ENCODE results near the gene TTC24.
"Not testable (repeated sequence)": the region's sequence is repeated elsewhere in the genome, so short reads cannot be mapped to it uniquely, and the experiment has no call there.

The TTC24 gene

GRCh38 chr1:156608981-156609380 is 29.5 kb downstream of the TTC24 start:
- no peak for DNase-seq (ENCODE audit: low spot score)

DNA sequence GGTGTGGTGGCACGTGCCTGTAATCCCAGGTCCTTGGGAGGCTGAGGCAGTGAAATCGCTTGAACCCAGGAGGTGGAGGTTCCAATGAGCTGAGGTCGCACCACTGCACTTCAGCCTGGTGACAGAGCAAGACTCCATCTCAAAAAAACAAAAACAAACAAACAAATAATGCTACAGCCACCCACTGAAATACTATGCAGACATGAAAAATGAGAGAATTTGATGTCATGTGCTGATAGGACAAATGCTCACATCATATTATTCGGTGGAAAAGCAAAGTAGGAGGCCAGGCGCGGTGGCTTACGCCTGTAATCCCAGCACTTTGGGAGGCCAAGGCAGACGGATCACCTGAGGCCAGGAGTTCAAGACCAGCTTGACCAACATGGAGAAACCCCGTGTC is 30.5 kb downstream of the TTC24 start:
- not testable (repeated sequence) for DNase-seq (ENCODE audit: low spot score)

DNA sequence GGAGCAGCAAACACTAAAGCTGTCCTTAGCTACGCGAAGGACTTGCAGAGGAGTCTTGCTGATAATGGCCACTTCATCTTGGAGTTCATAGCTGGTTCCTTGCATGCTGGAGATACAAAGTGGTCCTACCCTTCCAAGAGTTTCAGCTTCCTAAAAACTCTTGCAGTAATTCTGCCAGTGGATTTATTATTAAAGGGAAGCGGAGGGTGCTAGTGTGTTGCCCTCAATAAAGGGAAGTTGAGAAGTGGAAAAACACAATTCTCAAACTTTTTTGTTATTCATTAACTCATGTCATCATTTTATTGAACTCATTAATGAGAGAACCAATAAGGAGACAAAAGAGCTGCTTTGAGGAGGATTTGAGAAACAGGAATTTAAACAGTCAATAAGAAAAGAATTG is 33.1 kb downstream of the TTC24 start:
- no peak for DNase-seq (ENCODE audit: low spot score)

DNA sequence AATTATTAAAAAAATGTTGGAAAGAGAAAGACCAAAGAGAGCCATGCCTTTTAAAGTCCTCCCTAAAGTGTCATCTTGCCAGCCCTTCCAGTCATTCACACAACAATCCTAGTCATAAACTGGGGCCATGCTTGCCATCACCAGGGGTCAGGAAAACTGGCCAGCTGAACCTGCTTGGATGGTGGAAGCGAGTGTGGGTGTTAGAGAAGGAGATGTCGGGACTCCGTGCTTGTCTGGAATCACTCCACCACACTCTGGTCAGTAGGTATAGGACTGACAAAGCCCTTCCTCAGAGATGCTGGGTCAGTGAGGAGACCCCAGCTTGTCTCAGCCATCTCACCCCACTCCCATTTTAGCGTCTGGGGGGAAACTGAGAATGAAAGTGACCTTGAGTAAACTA is 36.4 kb downstream of the TTC24 start:
- DNase-seq (ENCODE audit: low spot score), result no peak

- peak; percentile 68 for DNase-seq (ENCODE audit: low spot score)
Observed at GRCh38 chr1:156616463-156616862, 36.9 kb downstream of the TTC24 start.

GRCh38 chr1:156618853-156619581 is 39.5 kb downstream of the TTC24 start, which contains the start of gene HAPLN2:
TSS of gene HAPLN2 (plus strand) at chr1:156619415. CDS start at chr1:156623491, 4,076 bp downstream.
- peak; percentile 50 for DNase-seq (ENCODE audit: low spot score)

GRCh38 chr1:156619582-156619955 is 40.0 kb downstream of the TTC24 start:
- no peak for DNase-seq (ENCODE audit: low spot score)

GRCh38 chr1:156622581-156623297 is 43.2 kb downstream of the TTC24 start:
- DNase-seq (ENCODE audit: low spot score), result no peak

GRCh38 chr1:156623946-156624813 is 44.7 kb downstream of the TTC24 start:
- DNase-seq (ENCODE audit: low spot score), result no peak

DNA sequence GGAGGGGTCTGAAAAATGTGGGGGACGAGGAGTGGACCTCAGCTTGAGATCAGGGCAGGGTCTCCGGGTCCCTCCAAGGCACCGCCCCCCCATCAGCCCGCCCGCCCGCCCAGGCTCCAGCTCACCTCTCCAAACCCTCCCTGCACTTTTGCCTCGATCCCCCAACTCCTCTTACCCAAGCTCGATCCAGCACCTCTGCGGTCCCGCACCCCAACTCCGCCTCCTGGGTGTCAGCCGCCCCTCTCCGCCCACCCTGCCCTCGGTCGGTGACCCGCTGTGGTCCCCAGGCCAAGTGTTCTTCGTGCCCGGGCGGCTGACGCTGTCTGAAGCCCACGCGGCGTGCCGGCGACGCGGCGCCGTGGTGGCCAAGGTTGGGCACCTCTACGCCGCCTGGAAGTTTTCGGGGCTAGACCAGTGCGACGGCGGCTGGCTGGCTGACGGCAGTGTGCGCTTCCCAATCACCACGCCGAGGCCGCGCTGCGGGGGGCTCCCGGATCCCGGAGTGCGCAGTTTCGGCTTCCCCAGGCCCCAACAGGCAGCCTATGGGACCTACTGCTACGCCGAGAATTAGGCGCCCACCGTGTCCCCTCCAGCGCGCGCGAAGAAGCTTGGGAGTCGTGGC is 45.4 kb downstream of the TTC24 start:
- DNase-seq (ENCODE audit: low spot score), result no peak

DNA sequence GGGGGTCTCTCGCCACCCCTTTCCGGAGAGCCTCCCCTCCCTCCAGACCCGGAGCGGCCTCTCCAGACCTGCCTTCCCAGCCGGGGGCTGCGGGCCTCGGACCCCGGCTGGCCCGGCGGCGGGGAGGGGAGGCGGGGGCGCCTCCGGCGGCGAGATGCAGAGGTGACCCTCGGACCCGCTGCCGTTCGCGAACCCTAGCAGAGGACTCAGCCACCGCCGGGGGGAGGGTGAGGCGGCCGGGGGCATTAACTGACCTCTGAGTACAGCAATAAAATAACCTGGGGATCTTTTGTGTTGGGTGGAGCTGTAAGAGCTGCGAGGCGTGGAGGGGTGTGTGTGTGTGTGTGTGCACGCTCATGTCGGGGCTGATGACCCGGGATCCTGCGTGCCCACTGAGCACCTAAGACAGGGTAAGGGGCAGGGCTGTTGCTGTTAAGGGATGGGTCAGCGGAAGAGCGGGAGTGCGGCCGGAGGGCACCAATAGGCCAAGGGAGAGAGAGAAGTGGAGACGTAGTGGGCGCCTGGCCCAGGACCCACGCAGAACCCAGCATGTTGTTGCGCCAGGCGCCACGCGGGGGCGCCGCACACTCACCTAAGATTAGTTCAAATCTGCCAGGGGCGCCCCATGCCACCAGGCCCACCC is 46.0 kb downstream of the TTC24 start:
- no peak for DNase-seq (ENCODE audit: low spot score)

- DNase-seq (ENCODE audit: low spot score), result no peak
Observed at GRCh38 chr1:156626079-156626438, 46.5 kb downstream of the TTC24 start.

GRCh38 chr1:156627313-156627880 is 47.9 kb downstream of the TTC24 start:
- DNase-seq (ENCODE audit: low spot score), result no peak

GRCh38 chr1:156629823-156630449 is 50.4 kb downstream of the TTC24 start:
- DNase-seq (ENCODE audit: low spot score), result no peak

DNA sequence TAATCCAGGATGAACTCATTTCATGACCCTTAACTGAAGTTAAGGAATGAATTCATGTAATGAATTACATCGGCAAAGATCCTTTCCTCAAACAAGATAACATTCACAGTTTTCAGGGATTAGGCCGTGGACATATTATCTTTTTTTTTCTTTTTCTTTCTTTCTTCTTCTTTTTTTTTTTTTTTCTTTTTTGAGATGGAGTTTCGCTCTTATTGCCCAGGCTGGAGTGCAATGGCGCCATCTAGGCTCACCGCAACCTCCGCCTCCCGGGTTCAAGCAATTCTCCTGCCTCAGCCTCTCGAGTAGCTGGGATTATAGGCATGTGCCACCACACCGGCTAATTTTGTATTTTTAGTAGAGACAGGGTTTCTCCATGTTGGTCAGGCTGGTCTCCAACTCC is 51.6 kb downstream of the TTC24 start:
- DNase-seq (ENCODE audit: low spot score), result not testable (repeated sequence)

DNA sequence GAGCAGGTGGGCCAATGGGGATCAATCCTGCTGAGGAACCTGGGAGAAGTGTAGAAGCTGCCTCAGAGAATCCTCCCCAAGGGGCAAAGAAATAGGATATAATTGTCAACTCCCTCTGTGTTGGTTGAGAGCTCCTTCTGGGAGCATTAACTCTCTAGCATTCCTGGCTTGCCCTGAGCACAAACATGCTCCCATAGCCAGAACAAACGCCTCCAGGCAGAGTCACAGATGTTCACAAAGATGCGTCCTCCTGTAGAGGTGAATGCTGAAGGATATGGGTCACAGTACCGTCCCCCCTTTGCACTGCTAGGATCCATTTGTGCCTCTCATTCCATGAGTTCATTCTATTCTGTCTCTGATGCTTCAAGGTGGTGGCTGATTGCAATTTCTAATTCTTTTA is 52.8 kb downstream of the TTC24 start:
- no peak for DNase-seq (ENCODE audit: low spot score)

Measured in HuH-7.5 (cell line).